Stomach (tissue), 9 donors: ENCODE results near the gene CLEC6A. TPM values are rescaled to one million over a fixed set of nuclear protein-coding genes. Genes with fewer than 3 reads are reported as not detected.

Source experiments
- DNase-seq, 2 donors: peaks; one replicate each; pipeline versions ENCODE4 v3.0.0 to v3.0.0-alpha.2; 2013 to 2019
- H3K27ac ChIP-seq, 5 donors: fragments of 200-600 bp in 4 of 5; sonication (generic) in 4 of 5; one replicate each; pipeline ENCODE4 v1.5.1; 2013 to 2019; ENCODE audit warnings: mild to moderate bottlenecking in 1 of 5, moderate library complexity in 1 of 5
- H3K27me3 ChIP-seq, 3 donors: fragments of 200-600 bp; sonication (generic); one replicate each; pipeline ENCODE4 v1.5.1; 2017 to 2019; ENCODE audit warnings: mixed run types in 1 of 3
- H3K36me3 ChIP-seq, 4 donors: fragments of 200-600 bp; sonication (generic); 1 replicate in 3 of 4; 2 replicates in 1 of 4; pipeline ENCODE4 v1.5.1; 2016 to 2019
- H3K4me1 ChIP-seq, 4 donors: fragments of 200-600 bp; sonication (generic); one replicate each; pipeline ENCODE4 v1.5.1; 2016 to 2019
- H3K4me3 ChIP-seq, 4 donors: fragments of 200-600 bp; sonication (generic) in 3 of 4; one replicate each; pipeline ENCODE4 v1.5.1; 2016 to 2019; ENCODE audit warnings: mild to moderate bottlenecking in 1 of 4
- H3K9me3 ChIP-seq, 4 donors: fragments of 200-600 bp; sonication (generic); one replicate each; pipeline ENCODE4 v1.5.1; 2016 to 2019
- EP300 ChIP-seq: sonication (generic); formaldehyde crosslinking; IDR thresholded peaks from one replicate; pipeline ENCODE4 v1.6.1; 2017; ENCODE audit warnings: antibody characterized with exemption
- POLR2A ChIP-seq, 4 donors: fragments of 450-650 bp; IDR thresholded peaks; one replicate each; pipeline ENCODE4 v1.6.1; 2016; ENCODE audit warnings: antibody characterized with exemption in 4 of 4, control low read depth in 2 of 4, mild to moderate bottlenecking in 1 of 4, moderate library complexity in 1 of 4
- POLR2AphosphoS5 ChIP-seq, 3 donors: sonication (generic); formaldehyde crosslinking; IDR thresholded peaks; one replicate each; pipeline ENCODE4 v1.6.1; 2016; ENCODE audit warnings: antibody characterized with exemption in 3 of 3
- WGBS, 5 donors: extraction: QIAGEN DNeasy Blood & Tissue Kit in 3 of 5; methylation state at CpG; one replicate each; pipeline versions ENCODE4 v1.1.5 to v1.1.7; 2013 to 2018; 5-methylcytosine and 5-hydroxymethylcytosine counted together
- intact Hi-C: fragments of 100-400 bp; cut with DNase I; formaldehyde crosslinking; loops from one replicate; pipeline ENCODE4 v1.15.1; 2023; ENCODE audit warnings: low total_unique reads
- polyA plus RNA-seq, 3 donors: library from polyadenylated mRNA; stranded (reverse); fragments of 200-250 nt; gene quantifications; one replicate each; pipeline ENCODE4 v1.2.3, GENCODE V29; 2013
- total RNA-seq, 5 donors: library from RNA; depleted of rRNA; stranded (reverse); fragments of >200 nt; gene quantifications; one replicate each; pipeline versions ENCODE4 v1.1.0 to v1.2.3, GENCODE V29; 2014 to 2016
- TF ChIP-seq, protein P1 (sequence below), 7 experiments: fragments of 450-650 bp in 4 of 7; fragments of 200-600 bp in 3 of 7; sonication (generic) in 3 of 7; IDR thresholded peaks; one replicate each; pipeline ENCODE4 v1.5.1; 2016 to 2019; ENCODE audit warnings: antibody characterized with exemption in 7 of 7, control low read depth in 2 of 7, mild to moderate bottlenecking in 1 of 7
- donor health status: healthy with polysubstance abuse.
- donor health status: Bipolar disorder and iron deficiency.
- donor health status: healthy.

Gene CLEC6A
- total and polyA plus RNA-seq, 8 donors, result not detected

DNA sequence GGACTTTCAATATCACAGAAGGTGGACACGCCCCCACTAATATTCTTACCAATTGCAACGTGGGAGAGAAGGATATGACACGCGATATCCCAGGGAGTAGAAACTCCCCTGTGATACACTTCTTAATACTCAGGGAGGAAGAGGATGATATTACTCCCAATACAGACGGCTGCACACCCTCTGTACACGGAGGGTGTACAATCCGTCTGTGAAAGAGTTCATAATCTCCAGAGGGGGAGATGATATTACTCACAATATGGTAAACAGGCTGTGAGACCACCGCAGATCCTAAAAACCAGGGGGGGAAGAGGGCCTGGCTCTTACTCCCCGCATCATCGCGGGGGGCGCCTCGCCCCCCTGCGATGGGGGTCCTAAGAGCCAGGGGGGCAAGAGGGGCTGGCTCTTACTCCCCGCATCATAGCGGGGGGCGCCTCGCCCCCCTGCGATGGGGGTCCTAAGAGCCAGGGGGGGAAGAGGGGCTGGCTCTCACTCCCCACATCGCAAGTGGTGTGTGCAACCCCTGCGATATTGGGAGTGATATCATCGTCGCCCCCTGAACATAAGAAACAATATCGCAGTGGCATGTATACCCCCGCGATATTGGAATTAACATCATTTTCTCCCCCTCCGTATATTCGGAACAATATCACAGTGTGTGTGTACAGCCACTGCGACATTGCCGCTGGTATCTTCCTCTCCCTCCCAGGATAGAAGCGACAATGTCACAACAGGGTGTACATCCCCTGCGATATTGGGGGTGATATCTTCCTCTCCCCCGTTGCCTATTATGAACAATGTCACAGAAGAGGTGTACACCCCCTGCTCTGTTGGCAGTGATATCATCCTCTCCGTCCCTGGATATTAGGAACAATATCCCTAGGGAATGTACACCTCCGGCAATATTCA is 8.9 kb upstream of the CLEC6A start:
- H3K27ac ChIP-seq, result no peak overlapping the region
- WGBS, 5 donors, result 86 to 91% (median 91%) methylated on average over 32 to 35 of the region's 35 CpGs
- no peaks in the 10 kb centered on the region for H3K36me3 ChIP-seq
- no peak overlapping the region for H3K4me3 ChIP-seq
- no peaks in the 10 kb centered on the region for H3K4me1 ChIP-seq
- intact Hi-C loops, result no loop called here
- no peaks in the 10 kb centered on the region for H3K27me3 ChIP-seq
- no peak for DNase-seq
- no peaks in the 10 kb centered on the region for H3K9me3 ChIP-seq
- TF ChIP-seq, protein P1, sequence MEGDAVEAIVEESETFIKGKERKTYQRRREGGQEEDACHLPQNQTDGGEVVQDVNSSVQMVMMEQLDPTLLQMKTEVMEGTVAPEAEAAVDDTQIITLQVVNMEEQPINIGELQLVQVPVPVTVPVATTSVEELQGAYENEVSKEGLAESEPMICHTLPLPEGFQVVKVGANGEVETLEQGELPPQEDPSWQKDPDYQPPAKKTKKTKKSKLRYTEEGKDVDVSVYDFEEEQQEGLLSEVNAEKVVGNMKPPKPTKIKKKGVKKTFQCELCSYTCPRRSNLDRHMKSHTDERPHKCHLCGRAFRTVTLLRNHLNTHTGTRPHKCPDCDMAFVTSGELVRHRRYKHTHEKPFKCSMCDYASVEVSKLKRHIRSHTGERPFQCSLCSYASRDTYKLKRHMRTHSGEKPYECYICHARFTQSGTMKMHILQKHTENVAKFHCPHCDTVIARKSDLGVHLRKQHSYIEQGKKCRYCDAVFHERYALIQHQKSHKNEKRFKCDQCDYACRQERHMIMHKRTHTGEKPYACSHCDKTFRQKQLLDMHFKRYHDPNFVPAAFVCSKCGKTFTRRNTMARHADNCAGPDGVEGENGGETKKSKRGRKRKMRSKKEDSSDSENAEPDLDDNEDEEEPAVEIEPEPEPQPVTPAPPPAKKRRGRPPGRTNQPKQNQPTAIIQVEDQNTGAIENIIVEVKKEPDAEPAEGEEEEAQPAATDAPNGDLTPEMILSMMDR (IDR thresholded peaks at IDR 0.05), result no peak
- no peak for TF ChIP-seq EP300
- no peak for TF ChIP-seq POLR2A (IDR thresholded peaks at IDR 0.05)
- TF ChIP-seq POLR2AphosphoS5 (IDR thresholded peaks at IDR 0.05), result no peak

GRCh38 chr12:8449355-8449859 is 6.4 kb upstream of the CLEC6A start:
- no peak for DNase-seq
- H3K27ac ChIP-seq, result no peak overlapping the region
- H3K27me3 ChIP-seq, result no peaks in the 10 kb centered on the region
- H3K36me3 ChIP-seq, result no peaks in the 10 kb centered on the region
- 58 to 64% (median 63%) methylated on average over 2 to 7 of the region's 7 CpGs for WGBS, 5 donors
- intact Hi-C loops, result no loop called here
- no peak overlapping the region for H3K4me3 ChIP-seq
- TF ChIP-seq POLR2AphosphoS5 (IDR thresholded peaks at IDR 0.05) (no peak), POLR2A (IDR thresholded peaks at IDR 0.05) (no peak), EP300 (no peak)
- TF ChIP-seq, protein P1 (IDR thresholded peaks at IDR 0.05), result no peak
- H3K9me3 ChIP-seq, result no peaks in the 10 kb centered on the region
- no peaks in the 10 kb centered on the region for H3K4me1 ChIP-seq

DNA sequence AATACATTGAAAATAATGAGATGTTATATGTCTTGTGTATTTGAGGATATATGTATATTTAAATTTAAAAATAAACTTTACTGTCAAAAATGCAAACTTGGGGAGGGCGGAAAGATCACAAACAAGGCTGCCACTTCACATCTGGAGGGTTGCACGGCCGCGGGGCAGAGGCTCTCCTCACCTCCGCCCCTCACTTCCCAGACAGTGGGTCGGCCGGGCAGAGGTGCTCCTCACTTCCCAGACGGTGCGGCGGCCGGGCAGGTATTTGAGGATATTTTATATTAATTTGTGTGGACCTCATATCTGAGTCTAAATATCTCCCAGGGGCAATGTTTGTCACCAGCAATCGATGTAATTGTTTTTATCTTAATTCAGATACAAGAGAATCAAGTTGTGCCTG is 3.7 kb upstream of the CLEC6A start:
- intact Hi-C loops, result no loop called here
- Histone ChIP-seq H3K9me3 (no peaks in the 10 kb centered on the region), H3K27me3 (no peaks in the 10 kb centered on the region), H3K27ac (no peak overlapping the region), H3K4me1 (no peaks in the 10 kb centered on the region), H3K36me3 (no peaks in the 10 kb centered on the region), H3K4me3 (no peak overlapping the region)
- WGBS, 5 donors, result 90 to 95% (median 92%) methylated on average over 12 of the region's 12 CpGs
- no peak for DNase-seq
- TF ChIP-seq POLR2A (IDR thresholded peaks at IDR 0.05) (no peak), POLR2AphosphoS5 (IDR thresholded peaks at IDR 0.05) (no peak), EP300 (no peak)
- TF ChIP-seq, protein P1 (IDR thresholded peaks at IDR 0.05), result no peak

GRCh38 chr12:8453021-8453513 is 2.7 kb upstream of the CLEC6A start:
- intact Hi-C loops, result no loop called here
- H3K36me3 ChIP-seq, result no peaks in the 10 kb centered on the region
- no peaks in the 10 kb centered on the region for H3K27me3 ChIP-seq
- 44 to 55% (median 44%) methylated on average over 4 of the region's 4 CpGs for WGBS, 5 donors
- peak overlapping the region in 1 of 5 donors; percentile 49 for H3K27ac ChIP-seq
- TF ChIP-seq POLR2AphosphoS5 (IDR thresholded peaks at IDR 0.05) (no peak), POLR2A (IDR thresholded peaks at IDR 0.05) (no peak), EP300 (no peak)
- TF ChIP-seq, protein P1 (IDR thresholded peaks at IDR 0.05), result no peak
- no peaks in the 10 kb centered on the region for H3K4me1 ChIP-seq
- H3K4me3 ChIP-seq, result no peak overlapping the region
- no peak for DNase-seq
- no peaks in the 10 kb centered on the region for H3K9me3 ChIP-seq
